GM18505 (cell line): Measurements from ENCODE around the gene AHSP.
"Not testable (repeated sequence)": the region's sequence is repeated elsewhere in the genome, so short reads cannot be mapped to it uniquely, and the experiment has no call there.

ENCODE experiments used
- ATAC-seq: cut with Tn5 transposase; IDR thresholded peaks from one replicate; pipeline ENCODE4 v1.9.1; 2021; ENCODE audit not compliant: unreplicated experiment
- POLR2A ChIP-seq: IDR thresholded peaks from 4 replicates; pipeline ENCODE4 v1.6.1; 2011; ENCODE audit warnings: borderline replicate concordance; ENCODE audit not compliant: insufficient read depth, insufficient read length; ENCODE audit errors: extremely low read depth

The AHSP gene

DNA sequence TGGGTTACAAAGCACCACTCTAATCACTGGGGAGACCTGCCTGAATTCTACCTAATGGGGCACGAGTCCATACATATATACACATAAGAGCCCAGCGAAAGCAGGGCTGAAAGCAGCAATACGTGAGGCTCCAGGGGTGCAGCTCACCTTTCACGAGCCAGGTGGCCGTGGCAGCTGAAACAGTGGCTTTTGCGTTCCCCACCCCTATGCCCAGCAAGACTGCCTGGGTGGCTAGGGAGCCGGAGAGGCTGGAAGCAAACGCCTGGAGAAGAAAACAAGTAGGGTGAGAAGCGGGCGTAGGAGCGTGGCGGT, 20.1 kb upstream of the AHSP start:
- TF ChIP-seq POLR2A: no peak
- ATAC-seq: no peak

DNA sequence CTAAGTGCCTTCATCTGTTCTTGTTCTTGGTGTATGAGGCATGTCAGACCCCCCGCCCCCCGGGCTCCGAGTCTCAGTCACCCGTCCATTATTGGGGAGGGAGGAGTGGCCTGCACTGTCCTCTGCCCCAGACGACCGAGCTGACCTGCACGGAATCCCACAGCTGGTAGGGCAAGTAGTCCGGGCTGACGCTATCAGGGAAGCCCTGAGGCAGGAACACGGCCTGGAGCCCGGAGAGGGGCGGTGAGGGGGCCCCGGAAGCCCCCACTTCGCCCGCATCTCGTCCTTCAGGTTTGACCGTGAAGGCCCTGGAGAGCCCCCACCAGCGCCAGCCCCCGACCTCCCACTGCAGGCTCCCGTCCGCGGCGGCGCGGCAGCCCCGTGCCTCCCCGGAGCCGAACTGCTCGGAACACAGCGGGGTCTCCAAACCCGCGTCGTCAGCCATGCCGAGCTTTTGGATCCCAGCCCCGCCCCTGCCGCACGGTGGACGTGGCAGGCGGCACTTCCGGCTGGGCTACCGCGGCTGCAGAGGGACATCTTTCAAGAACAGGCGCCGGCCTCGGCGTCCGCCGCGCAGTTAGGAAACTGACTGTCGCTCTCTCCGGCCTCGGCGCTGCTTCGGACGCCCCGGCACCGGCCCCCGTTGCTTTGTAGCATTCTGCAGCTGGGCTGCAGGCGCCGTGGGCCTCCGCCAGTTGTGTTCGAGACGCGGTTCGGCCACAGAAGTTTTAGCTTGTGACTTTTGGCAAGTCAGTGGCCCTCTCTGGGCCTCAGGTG, 19.6 kb upstream of the AHSP start, which contains the start of gene RUSF1:
RUSF1 (minus strand) TSS at position 463 of the 777 bp plus-strand sequence; CDS start at position 445, 18 bp downstream.
- TF ChIP-seq POLR2A: peak; percentile 91
- peak; percentile 85 for ATAC-seq

DNA sequence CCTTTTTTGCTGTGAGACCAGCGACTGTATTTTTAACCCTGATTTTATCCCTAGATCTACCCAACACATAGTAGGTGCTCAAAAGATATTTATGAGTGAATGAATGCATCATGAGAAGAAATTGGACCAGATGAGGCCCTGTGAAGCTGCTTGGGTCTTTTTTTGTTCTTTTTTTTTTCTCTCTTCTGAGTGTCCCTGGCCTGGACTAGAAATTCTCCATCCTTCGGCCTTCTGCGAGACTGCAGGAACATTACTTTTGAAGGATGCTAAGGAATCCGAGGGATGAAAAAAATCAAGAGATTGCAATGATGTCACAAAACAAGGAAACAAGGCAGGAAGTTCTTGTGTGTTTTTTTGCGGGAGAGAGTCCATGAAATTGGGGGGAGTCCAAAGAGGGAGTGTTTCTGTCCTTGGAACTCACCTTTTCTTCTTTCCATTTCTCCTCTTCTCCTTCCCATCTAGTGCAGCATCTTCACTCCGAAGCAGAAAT, 18.9 kb upstream of the AHSP start:
- ATAC-seq: no peak
- no peak for TF ChIP-seq POLR2A

DNA sequence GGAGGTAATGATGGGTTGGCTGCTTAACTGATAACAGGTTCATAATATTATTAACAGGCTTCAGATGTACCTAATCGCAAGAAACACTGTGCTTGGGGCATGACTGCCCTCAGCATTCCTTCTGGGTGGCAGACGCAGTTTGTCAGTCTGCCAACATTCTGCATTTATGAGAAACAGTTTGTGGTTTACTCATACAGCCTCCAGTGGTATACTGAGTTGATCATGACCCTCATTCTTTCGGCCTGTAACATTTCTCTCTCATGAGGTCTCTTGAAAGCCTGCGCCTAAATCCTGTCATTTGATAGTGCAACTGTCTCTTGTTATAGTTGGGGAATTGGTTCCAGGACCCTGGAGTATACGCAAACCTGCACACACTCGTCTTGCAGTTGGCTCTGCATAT, 14.6 kb upstream of the AHSP start:
- no peak for TF ChIP-seq POLR2A
- no peak for ATAC-seq

DNA sequence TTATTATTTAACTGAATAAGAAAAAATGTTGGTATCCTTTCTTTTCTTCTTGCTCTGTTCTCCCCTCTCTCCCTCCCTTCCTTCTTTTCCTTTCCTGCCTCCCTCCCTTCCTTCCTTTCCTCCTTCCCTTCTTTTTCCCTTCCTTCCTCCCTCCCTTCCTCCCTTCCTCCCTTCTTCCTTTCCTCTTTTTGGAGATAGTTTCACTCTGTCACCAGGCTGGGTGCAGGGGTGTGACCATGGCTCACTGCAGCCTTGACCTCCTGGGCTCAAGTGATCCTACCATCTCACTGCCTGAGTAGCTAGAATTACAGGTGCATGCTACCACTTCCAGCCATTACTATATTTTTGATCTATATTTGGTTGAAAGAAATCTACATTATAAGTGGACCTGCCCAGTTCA, 13.8 kb upstream of the AHSP start:
- no peak for ATAC-seq
- TF ChIP-seq POLR2A: no peak

DNA sequence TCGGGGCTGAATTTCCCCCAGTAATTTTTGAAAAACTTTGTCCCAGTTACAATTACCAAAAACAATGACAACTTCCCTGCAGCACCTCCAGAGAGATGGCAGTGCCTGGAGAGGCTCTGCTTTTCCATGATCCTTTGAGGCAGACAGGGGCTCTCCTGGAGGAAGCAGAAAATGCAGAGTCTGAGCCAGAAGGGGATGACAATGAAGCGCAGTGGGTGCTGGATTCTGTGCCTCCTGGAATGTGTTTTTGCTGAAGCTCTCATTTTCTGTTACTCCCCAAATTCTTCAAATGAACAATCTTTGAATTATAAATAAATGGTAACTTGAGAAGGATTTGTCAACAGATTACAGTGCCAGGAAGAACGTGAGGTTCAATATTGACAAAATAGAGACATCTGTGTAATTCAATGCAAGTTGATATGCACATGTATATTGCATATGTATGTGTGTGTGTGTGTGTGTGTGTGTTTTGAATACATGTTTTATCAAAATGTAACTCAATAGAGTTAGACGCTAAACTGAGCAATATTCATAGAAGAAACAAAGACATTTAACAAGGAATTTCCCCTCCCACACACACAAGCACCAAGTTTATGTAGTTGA, 9.8 kb upstream of the AHSP start:
- TF ChIP-seq POLR2A: no peak
- no peak for ATAC-seq

DNA sequence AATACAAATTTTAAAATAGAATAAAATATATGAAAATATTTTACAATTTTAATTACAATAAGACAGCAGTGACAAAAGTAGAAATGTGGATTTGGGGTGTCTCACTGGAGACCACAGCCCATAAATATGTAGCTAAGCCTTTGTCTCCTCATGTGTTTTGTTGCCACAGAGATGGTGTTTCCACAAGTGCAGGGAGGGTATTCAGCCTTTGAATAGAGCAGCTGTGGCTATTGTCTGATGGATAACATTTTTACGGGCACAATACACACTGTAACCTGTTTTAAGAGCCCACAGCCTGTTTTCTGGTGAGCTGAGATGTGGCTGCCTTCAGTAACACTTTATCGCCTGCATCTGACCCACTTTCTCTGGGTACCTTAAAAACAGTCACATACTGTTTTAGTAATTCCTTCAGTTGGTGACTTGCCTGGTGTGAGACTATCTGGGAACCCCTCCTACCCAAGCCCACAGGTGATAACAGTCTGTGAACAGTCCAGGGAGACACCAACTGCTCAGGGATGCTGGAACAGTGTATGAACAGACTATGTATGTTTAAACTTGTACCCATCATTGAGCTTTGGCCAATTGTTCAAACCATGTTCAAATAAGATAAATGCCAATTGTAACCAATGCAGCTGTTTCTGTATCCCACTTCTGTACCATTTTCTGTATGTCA, 7.8 kb upstream of the AHSP start:
- no peak for ATAC-seq
- no peak for TF ChIP-seq POLR2A

DNA sequence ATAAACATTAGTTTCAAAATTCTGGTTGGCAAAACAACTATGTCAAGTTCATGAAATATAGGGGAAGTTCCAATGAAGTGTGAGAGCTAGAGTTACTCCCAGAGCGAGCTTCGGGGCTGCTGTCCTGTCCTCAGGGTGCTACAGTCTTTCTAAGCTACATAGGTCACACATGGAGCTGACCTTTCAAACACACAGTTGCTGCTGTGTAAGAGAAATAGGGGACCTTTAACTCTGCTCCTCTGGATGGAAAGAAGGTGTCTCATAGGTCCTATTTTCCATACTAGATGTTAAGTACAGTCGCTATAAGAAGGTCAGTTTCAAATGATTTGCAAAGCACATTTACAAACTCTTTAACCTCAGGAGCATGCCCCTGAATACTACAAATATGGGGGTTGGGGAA, 6.3 kb upstream of the AHSP start:
- no peak for TF ChIP-seq POLR2A
- no peak for ATAC-seq

DNA sequence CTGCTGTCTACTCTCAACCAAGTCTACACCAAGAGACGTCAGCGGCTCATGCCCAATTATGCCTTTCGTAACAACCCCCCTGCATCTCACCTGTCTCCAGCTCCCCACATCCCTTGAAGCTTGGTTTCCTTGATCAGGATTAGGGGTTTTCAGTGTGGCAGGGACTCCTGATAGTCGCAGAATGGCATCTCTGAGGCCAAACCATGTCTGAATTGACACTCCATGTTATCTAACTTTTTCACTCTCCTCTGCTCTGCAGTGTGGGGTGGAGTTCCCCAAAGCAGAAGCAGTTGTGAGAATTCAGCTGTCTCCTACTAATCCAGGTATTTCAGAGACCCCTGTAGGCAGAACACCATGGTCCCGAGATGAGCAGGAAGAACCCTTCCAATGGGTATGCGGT, 5.6 kb upstream of the AHSP start:
- no peak for TF ChIP-seq POLR2A
- no peak for ATAC-seq

DNA sequence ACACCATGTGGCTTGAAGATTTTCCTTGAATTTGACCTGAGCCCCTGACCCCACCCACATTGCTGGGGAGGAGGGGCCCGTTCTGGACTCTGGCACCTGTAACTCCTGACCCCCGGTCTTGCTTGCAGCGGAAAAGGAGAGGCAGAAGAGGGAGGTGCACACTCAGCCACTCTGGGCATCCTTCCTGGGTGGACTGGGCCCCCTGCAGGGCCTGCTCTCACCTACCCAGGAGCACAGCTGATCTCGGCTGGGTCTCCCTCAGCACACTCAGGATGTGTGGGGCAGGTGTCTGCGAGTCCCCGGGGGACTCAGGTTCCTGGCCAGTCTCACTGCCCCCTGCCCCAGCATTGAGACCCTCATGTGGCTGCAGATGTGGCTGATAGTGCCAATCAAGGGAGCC, 3.9 kb upstream of the AHSP start:
- not testable (repeated sequence) for ATAC-seq

DNA sequence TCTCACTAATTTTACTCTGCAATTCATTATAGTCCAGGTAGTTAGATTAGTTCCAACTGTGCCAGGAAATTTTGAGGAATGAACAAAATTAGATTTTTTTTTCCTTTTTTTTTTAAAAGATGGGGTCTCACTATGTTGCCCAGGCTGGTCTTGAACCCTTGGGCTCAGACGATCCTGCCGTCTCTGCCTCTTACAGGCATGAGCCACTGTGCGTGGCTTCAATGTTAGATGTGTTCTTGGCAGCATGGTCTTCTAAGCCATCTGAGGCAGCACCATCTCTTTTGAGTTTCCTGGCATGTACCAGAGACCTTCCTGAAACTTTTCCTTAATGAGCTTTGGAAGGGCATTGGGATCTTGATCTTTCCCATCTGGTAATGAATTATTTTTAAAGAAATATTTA, 2.6 kb upstream of the AHSP start:
- ATAC-seq: no peak
- no peak for TF ChIP-seq POLR2A

DNA sequence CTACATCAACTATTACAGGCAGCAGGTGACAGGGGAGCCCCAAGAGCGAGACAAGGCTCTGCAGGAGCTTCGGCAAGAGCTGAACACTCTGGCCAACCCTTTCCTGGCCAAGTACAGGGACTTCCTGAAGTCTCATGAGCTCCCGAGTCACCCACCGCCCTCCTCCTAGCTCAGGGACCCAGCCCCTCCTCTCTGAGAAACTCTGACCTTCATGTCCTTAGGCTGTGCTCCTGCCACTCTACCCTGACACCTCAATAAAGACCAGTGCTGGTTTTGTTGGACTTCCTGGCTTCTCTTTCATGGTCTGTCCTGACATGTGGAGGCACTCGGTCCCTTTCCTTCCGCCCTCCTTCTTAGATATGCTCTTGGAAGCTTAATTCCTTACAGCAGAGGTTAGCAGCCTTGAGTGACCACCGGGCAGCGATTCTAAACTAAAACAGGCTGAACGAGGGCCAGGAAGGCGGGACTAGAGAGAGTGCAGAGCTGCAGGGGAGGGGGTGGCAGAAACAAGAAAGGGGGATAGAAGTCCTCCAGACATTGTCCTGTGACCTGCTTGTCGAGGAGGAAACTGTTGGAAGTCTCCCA, 915 bp downstream of the AHSP start:
- TF ChIP-seq POLR2A: no peak
- ATAC-seq: no peak

DNA sequence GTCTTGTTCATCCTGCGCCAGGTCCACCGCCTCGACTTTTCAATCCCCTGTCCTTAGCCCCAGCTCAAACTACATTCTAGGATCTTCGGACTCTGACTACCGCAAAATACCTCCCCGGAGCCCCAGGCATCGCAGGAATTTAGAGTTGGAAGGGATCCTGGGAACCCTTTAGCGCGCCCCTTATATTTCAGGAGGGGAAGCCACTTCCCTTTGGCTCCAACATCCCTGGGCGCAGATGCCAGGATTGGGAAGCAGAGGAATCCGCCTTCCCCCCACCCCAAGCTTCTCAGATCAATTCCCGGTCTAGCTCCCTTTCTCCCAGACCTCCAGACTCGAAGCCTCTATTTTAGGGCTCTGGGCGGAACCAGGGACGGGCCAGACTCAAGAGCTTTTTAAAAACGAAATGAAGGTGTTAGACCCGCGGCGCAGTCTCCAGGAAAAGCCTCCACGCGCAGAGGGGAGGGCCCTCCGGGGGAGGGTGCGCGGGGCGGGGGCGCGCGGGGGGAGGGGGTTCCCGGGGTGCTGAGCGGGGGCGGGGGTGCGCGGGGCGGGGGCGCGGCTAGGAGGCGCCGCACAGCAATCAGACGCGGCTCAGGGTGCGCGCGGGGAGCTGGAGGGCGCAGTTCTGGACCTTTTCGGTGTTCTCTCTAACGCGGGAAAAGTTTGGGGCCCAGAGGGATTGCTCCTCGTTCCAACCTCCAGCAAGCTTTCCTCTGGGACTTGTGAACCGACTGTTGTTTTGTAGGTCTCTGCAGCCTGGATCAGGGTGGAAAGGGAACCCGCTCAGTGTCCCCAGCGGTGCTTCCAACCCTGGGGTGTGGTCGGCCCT, 1.6 kb downstream of the AHSP start:
- no peak for ATAC-seq
- no peak for TF ChIP-seq POLR2A

DNA sequence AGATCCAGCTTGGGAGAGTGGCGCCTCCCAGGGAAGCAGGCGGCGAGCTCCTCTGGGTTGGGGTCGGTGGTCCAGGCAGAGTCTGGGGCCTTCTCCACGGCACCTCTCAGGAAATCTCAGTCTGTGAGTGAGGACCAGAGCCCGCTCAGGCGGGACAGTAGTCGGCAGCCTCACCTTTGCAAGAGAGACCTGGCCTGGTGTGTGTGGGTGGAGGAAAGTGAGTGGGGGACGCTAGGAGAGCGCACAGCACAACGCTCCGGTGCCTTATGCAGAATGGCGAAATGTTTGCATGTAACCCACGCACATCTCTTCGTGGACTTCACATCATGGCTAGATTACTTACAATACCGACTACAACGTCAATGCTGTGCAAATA, 2.2 kb downstream of the AHSP start:
- TF ChIP-seq POLR2A: no peak
- ATAC-seq: no peak

DNA sequence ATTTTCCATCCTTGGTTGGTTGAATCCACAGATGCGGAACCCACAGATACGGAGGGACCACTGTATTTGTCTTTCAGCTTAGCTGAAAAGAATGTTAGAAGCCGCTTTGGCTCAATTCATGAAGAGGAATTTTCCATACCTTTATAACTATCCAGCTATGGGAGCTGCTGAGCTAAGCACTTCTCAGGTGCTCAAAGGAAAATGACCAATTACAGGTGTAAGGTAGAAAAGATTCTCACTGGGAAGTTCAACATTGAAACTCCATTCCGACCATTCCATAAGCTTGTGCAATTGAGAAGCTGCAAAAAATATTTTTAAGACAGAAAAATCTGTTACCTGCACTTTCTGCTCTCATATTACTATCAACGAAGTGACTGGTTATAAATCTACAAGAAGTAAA, 2.7 kb downstream of the AHSP start:
- no peak for ATAC-seq
- no peak for TF ChIP-seq POLR2A
